SK-N-SH (cell line): ENCODE data around the gene NUP37. TPM values are rescaled to one million over a fixed set of nuclear protein-coding genes. Genes with fewer than 3 reads are reported as not detected.

Experiments used
- CTCF ChIA-PET: fragments of 300-600, 350-600 bp; formaldehyde crosslinking; extraction: SDS; loops from one replicate; lab custom pipeline; 2021; lab: Yijun Ruan, JAX
- POLR2A ChIA-PET: fragments of 350-600 bp; sonication (Branson Sonifier 250); formaldehyde crosslinking; extraction: SDS; loops from one replicate; lab custom pipeline; 2020; ENCODE audit warnings: antibody characterized with exemption, inconsistent platforms; lab: Yijun Ruan, JAX
- DNase-seq: peaks from one replicate; pipeline ENCODE4 v3.0.0; 2012
- H2AFZ ChIP-seq: fragments of 200-600 bp; sonication (generic); 2 replicates; pipeline ENCODE4 v1.8.1; 2016; ENCODE audit warnings: antibody characterized with exemption, mild to moderate bottlenecking, low read depth
- H3F3A ChIP-seq: fragments of 200-600 bp; sonication (generic); replicated peaks from 2 replicates; pipeline ENCODE3; 2016; ENCODE audit warnings: antibody characterized with exemption, mild to moderate bottlenecking; ENCODE audit not compliant: insufficient read depth
- H3K27ac ChIP-seq, 2 experiments: fragments of 200-500 bp in 1 of 2; fragments of 200-600 bp in 1 of 2; sonication (Bioruptor generic) in 1 of 2; sonication (generic), shearing (Covaris generic) in 1 of 2; 2 replicates each; pipeline versions ENCODE4 v1.5.1 to v1.6.1; 2014 to 2016; ENCODE audit warnings: low read depth in 2 of 2, inconsistent platforms in 1 of 2, low read length in 1 of 2, mild to moderate bottlenecking in 1 of 2, mixed read lengths in 1 of 2
- H3K27me3 ChIP-seq: fragments of 200-600 bp; sonication (generic), shearing (Covaris generic); 2 replicates; pipeline ENCODE4 v1.6.1; 2016; ENCODE audit warnings: mixed run types; ENCODE audit not compliant: insufficient read depth
- H3K36me3 ChIP-seq, 2 experiments: fragments of 200-500 bp in 1 of 2; fragments of 200-600 bp in 1 of 2; sonication (Bioruptor generic) in 1 of 2; sonication (generic) in 1 of 2; replicated peaks in 1 of 2; 2 replicates each; pipeline versions ENCODE3 to v1.5.1; 2014 to 2016; ENCODE audit warnings: low read length in 1 of 2, mild to moderate bottlenecking in 1 of 2; ENCODE audit not compliant: insufficient read depth in 2 of 2, control insufficient read depth in 1 of 2
- H3K4me1 ChIP-seq, 2 experiments: fragments of 200-500 bp in 1 of 2; fragments of 200-600 bp in 1 of 2; sonication (Bioruptor generic) in 1 of 2; sonication (generic), shearing (Covaris generic) in 1 of 2; 2 replicates each; pipeline versions ENCODE4 v1.5.1 to v1.6.1; 2014 to 2016; ENCODE audit warnings: low read depth in 1 of 2, low read length in 1 of 2, mixed run types in 1 of 2; ENCODE audit not compliant: insufficient read depth in 2 of 2, control insufficient read depth in 1 of 2
- H3K4me2 ChIP-seq: fragments of 200-600 bp; sonication (generic), shearing (Covaris generic); 2 replicates; pipeline ENCODE4 v1.6.1; 2017; ENCODE audit warnings: mixed run types
- H3K4me3 ChIP-seq, 2 experiments: fragments of 200-500 bp in 1 of 2; fragments of 200-600 bp in 1 of 2; sonication (Bioruptor generic) in 1 of 2; sonication (generic), shearing (Covaris generic) in 1 of 2; 2 replicates each; pipeline versions ENCODE4 v1.5.1 to v1.8.1; 2014 to 2016; ENCODE audit warnings: low read depth in 2 of 2, inconsistent platforms in 1 of 2, low read length in 1 of 2, mild to moderate bottlenecking in 1 of 2, mixed read lengths in 1 of 2, moderate library complexity in 1 of 2
- H3K79me2 ChIP-seq: fragments of 200-600 bp; sonication (generic); 2 replicates; pipeline ENCODE4 v1.8.1; 2017; ENCODE audit warnings: mild to moderate bottlenecking; ENCODE audit not compliant: insufficient read depth
- H3K9ac ChIP-seq: fragments of 200-600 bp; sonication (generic); 2 replicates; pipeline ENCODE4 v1.6.1; 2017; ENCODE audit warnings: mixed run types
- H3K9me2 ChIP-seq: fragments of 200-600 bp; sonication (generic); 2 replicates; pipeline ENCODE4 v1.6.1; 2017; ENCODE audit warnings: mixed run types
- H3K9me3 ChIP-seq: fragments of 200-600 bp; sonication (generic); 2 replicates; pipeline ENCODE4 v1.6.1; 2017; ENCODE audit warnings: mixed run types, mild to moderate bottlenecking, moderate library complexity
- H4K20me1 ChIP-seq: fragments of 200-600 bp; sonication (generic); 2 replicates; pipeline ENCODE4 v1.6.1; 2017; ENCODE audit warnings: mild to moderate bottlenecking, mixed run types; ENCODE audit not compliant: insufficient read depth
- CTCF ChIP-seq: fragments of 200-600 bp; sonication (generic); IDR thresholded peaks from 2 replicates; pipeline ENCODE4 v1.6.1; 2017; ENCODE audit warnings: antibody characterized with exemption, mild to moderate bottlenecking, moderate library complexity
- ELF1 ChIP-seq: IDR thresholded peaks from 2 replicates; pipeline ENCODE4 v1.4.0; 2012
- EP300 ChIP-seq, 2 experiments: IDR thresholded peaks; 2 replicates each; pipeline versions ENCODE4 v1.4.0 to v1.6.1; 2012; ENCODE audit warnings: borderline replicate concordance in 1 of 2, low read depth in 1 of 2, low read length in 1 of 2
- EZH2phosphoT487 ChIP-seq: fragments of 200-600 bp; sonication (generic); IDR thresholded peaks from 2 replicates; pipeline ENCODE4 v1.6.1; 2017; ENCODE audit warnings: low read depth, mixed run types, mild to moderate bottlenecking, antibody characterized with exemption, moderate library complexity, borderline replicate concordance
- FOSL2 ChIP-seq: IDR thresholded peaks from 2 replicates; pipeline ENCODE4 v1.4.0; 2012; ENCODE audit warnings: low read depth, mild to moderate bottlenecking, moderate library complexity, borderline replicate concordance
- GABPA ChIP-seq: IDR thresholded peaks from 2 replicates; pipeline ENCODE4 v1.4.0; 2012; ENCODE audit warnings: low read depth, mild to moderate bottlenecking
- JUND ChIP-seq: IDR thresholded peaks from 2 replicates; pipeline ENCODE4 v1.4.0; 2012
- MEF2A ChIP-seq: IDR thresholded peaks from 2 replicates; pipeline ENCODE4 v1.4.0; 2012; ENCODE audit warnings: low read depth, borderline replicate concordance
- NFIC ChIP-seq: IDR thresholded peaks from 2 replicates; pipeline ENCODE4 v1.4.0; 2012; ENCODE audit warnings: borderline replicate concordance
- POLR2AphosphoS5 ChIP-seq: IDR thresholded peaks from 2 replicates; pipeline ENCODE4 v1.6.1; 2012; ENCODE audit warnings: low read depth, low read length
- REST ChIP-seq: IDR thresholded peaks from 2 replicates; pipeline ENCODE4 v1.6.1; 2012; ENCODE audit warnings: mild to moderate bottlenecking, low read depth, low read length, moderate library complexity
- RFX5 ChIP-seq: IDR thresholded peaks from 2 replicates; pipeline ENCODE4 v1.6.1; 2012; ENCODE audit warnings: mild to moderate bottlenecking, improper control_type of control experiment, low read length
- SMC3 ChIP-seq: IDR thresholded peaks from 2 replicates; pipeline ENCODE4 v1.6.1; 2012; ENCODE audit warnings: low read depth, low read length, improper control_type of control experiment
- TCF12 ChIP-seq: IDR thresholded peaks from 2 replicates; pipeline ENCODE4 v1.4.0; 2012
- TEAD4 ChIP-seq: IDR thresholded peaks from 2 replicates; pipeline ENCODE4 v1.4.0; 2012; ENCODE audit warnings: mild to moderate bottlenecking, borderline replicate concordance; ENCODE audit not compliant: insufficient read depth
- USF2 ChIP-seq: fragments of 150-350 bp; IDR thresholded peaks from 2 replicates; pipeline ENCODE4 v1.6.1; 2017; ENCODE audit warnings: antibody characterized with exemption, low read length, low read depth, borderline replicate concordance
- YY1 ChIP-seq: IDR thresholded peaks from 2 replicates; pipeline ENCODE4 v1.4.0; 2012; ENCODE audit warnings: low read depth, mild to moderate bottlenecking
- ZBTB33 ChIP-seq: IDR thresholded peaks from 2 replicates; pipeline ENCODE4 v1.4.0; 2012; ENCODE audit warnings: low read depth, borderline replicate concordance
- WGBS: methylation state at CpG from one replicate; pipeline ENCODE4 v1.1.6; 2017; ENCODE audit warnings: low lambda C conversion rate; 5-methylcytosine and 5-hydroxymethylcytosine counted together
- polyA plus RNA-seq, 3 experiments: library from polyadenylated mRNA; depleted of rRNA; stranded (reverse); fragments of >200 nt; gene quantifications; 2 replicates each; pipeline ENCODE4 v1.2.3, GENCODE V29; 2012

NUP37 gene
- polyA plus RNA-seq, 1 of the 3 experiments (the other 2 are of a cell fraction), result 29.2 TPM

GRCh38 chr12:102029141-102029540 lies 90.8 kb downstream of the NUP37 start:
- CTCF ChIA-PET, result no interaction called here
- POLR2A ChIA-PET, result no interaction called here

GRCh38 chr12:102026728-102027127 lies 93.2 kb downstream of the NUP37 start:
- Histone ChIP-seq H3K79me2 (no peaks in the 10 kb centered on the region), H3K4me3 (no peak overlapping the region), H2AFZ (no peak overlapping the region), H3K36me3 (peaks cover 8 to 35% of the 10 kb centered on the region in 2 experiments), H3K4me2 (no peak overlapping the region), H3K27ac (no peak overlapping the region), H4K20me1 (no peaks in the 10 kb centered on the region), H3K9me2 (no peaks in the 10 kb centered on the region), H3K9ac (no peak overlapping the region), H3F3A (no peaks in the 10 kb centered on the region), H3K9me3 (no peaks in the 10 kb centered on the region), H3K27me3 (no peaks in the 10 kb centered on the region), H3K4me1 (no peaks in the 10 kb centered on the region; a peak in 1 of 4 replicates)
- DNase-seq, result no peak
- ChIA-PET POLR2A (no interaction called here), CTCF (interaction anchor here (1.1 kb wide), 1 partner anchor 27 kb away, joined by 3 read pairs; no protein-coding TSS in a partner anchor)
- TF ChIP-seq GABPA (no peak), SMC3 (no peak), USF2 (no peak), POLR2AphosphoS5 (no peak), TEAD4 (no peak), CTCF (no peak), NFIC (no peak), EZH2phosphoT487 (no peak), MEF2A (no peak), REST (no peak), ELF1 (no peak), FOSL2 (no peak), YY1 (no peak), EP300 (IDR thresholded peaks at IDR 0.05; ENCODE audit: borderline replicate concordance in 1 of 2, low read depth in 1 of 2, low read length in 1 of 2) (no peak), TCF12 (no peak), ZBTB33 (no peak)
- WGBS, result 60% methylated on average over 1 of the region's 1 CpG

More at GRCh38 chr12:102029141-102029540, 90.8 kb downstream of the NUP37 start:
- H3K27me3 ChIP-seq, result no peaks in the 10 kb centered on the region
- no peaks in the 10 kb centered on the region for H3K79me2 ChIP-seq
- no peaks in the 10 kb centered on the region for H3F3A ChIP-seq
- no peaks in the 10 kb centered on the region; a peak in 1 of 4 replicates for H3K4me1 ChIP-seq
- H2AFZ ChIP-seq, result no peak overlapping the region
- no peak for DNase-seq
- no peaks in the 10 kb centered on the region for H3K9me2 ChIP-seq
- no peak overlapping the region for H3K4me2 ChIP-seq
- 89% methylated on average over 4 of the region's 4 CpGs for WGBS
- H4K20me1 ChIP-seq, result no peaks in the 10 kb centered on the region
- H3K4me3 ChIP-seq, result no peak overlapping the region
- peaks cover 13 to 29% of the 10 kb centered on the region in 2 experiments for H3K36me3 ChIP-seq
- no peaks in the 10 kb centered on the region for H3K9me3 ChIP-seq
- no peak overlapping the region for H3K9ac ChIP-seq
- H3K27ac ChIP-seq, result no peak overlapping the region
- TF ChIP-seq USF2 (no peak), JUND (no peak), RFX5 (no peak)
- TF ChIP-seq, all 33 proteins: peak for 0
